Smooth muscle cell (in vitro differentiated cells): Measurements from ENCODE around the gene SPR. TPM values are rescaled to one million over a fixed set of nuclear protein-coding genes. Genes with fewer than 3 reads are reported as not detected.

Experiments used
- DNase-seq: peaks from one replicate; lab custom pipeline; 2025; ENCODE audit not compliant: unreplicated experiment; lab: John Stamatoyannopoulos, UW
- H2AFZ ChIP-seq: fragments of 200-600 bp; sonication (generic); 2 replicates; pipeline ENCODE4 v1.6.0; 2016; ENCODE audit warnings: antibody characterized with exemption, low read depth, mild to moderate bottlenecking
- H3F3A ChIP-seq: fragments of 200-600 bp; sonication (generic); 2 replicates; pipeline ENCODE4 v1.6.0; 2017; ENCODE audit warnings: antibody characterized with exemption, low read depth
- H3K27ac ChIP-seq: fragments of 200-600 bp; sonication (generic); 2 replicates; pipeline ENCODE4 v1.5.1; 2016; ENCODE audit warnings: low read depth, mild to moderate bottlenecking
- H3K27me3 ChIP-seq: fragments of 200-600 bp; sonication (generic); 2 replicates; pipeline ENCODE4 v1.6.1; 2016; ENCODE audit warnings: low read depth, mild to moderate bottlenecking
- H3K36me3 ChIP-seq: fragments of 200-600 bp; sonication (generic); 2 replicates; pipeline ENCODE4 v1.5.1; 2016; ENCODE audit warnings: low read depth
- H3K4me1 ChIP-seq: fragments of 200-600 bp; sonication (generic); 2 replicates; pipeline ENCODE4 v1.5.1; 2016; ENCODE audit warnings: low read depth
- H3K4me2 ChIP-seq: fragments of 200-600 bp; sonication (generic); 2 replicates; pipeline ENCODE4 v1.6.0; 2016; ENCODE audit warnings: mild to moderate bottlenecking
- H3K4me3 ChIP-seq: fragments of 200-600 bp; sonication (generic); 2 replicates; pipeline ENCODE4 v1.5.1; 2016; ENCODE audit warnings: mild to moderate bottlenecking
- H3K79me2 ChIP-seq: fragments of 200-600 bp; sonication (generic); 2 replicates; pipeline ENCODE4 v1.6.0; 2016; ENCODE audit warnings: low read depth, mild to moderate bottlenecking
- H3K9ac ChIP-seq: fragments of 200-600 bp; sonication (generic); 2 replicates; pipeline ENCODE4 v1.6.0; 2016; ENCODE audit warnings: low read depth
- H3K9me3 ChIP-seq: fragments of 200-600 bp; sonication (generic); replicated peaks from 2 replicates; pipeline ENCODE4 v1.5.1; 2016; ENCODE audit warnings: low read depth
- H4K20me1 ChIP-seq: fragments of 200-600 bp; sonication (generic); 2 replicates; pipeline ENCODE4 v1.6.0; 2016; ENCODE audit warnings: low read depth
- WGBS: methylation state at CpG from one replicate; pipeline ENCODE4 v1.1.7; 2016; ENCODE audit warnings: low lambda C conversion rate; 5-methylcytosine and 5-hydroxymethylcytosine counted together
- polyA plus RNA-seq: library from polyadenylated mRNA; unstranded; fragments of >200 nt; fragmentation: Nextera tagmentation; extraction: Ambion mirVana; gene quantifications from 2 replicates; pipeline ENCODE4 v1.2.1, GENCODE V29; 2016
- total RNA-seq: library from RNA; depleted of rRNA; stranded (reverse); fragments of >200 nt; gene quantifications from 2 replicates; pipeline ENCODE4 v1.2.3, GENCODE V29; 2014
- TF ChIP-seq, protein P1 (sequence below): fragments of 200-600 bp; sonication (generic); IDR thresholded peaks from 2 replicates; pipeline ENCODE4 v1.5.1; 2017; ENCODE audit warnings: borderline replicate concordance, mild to moderate bottlenecking, antibody characterized with exemption; ENCODE audit not compliant: insufficient read depth, poor library complexity, severe bottlenecking

The SPR gene
- total and polyA plus RNA-seq, 2 experiments from 2014 or later, result 4.1 to 13.2 TPM

DNA sequence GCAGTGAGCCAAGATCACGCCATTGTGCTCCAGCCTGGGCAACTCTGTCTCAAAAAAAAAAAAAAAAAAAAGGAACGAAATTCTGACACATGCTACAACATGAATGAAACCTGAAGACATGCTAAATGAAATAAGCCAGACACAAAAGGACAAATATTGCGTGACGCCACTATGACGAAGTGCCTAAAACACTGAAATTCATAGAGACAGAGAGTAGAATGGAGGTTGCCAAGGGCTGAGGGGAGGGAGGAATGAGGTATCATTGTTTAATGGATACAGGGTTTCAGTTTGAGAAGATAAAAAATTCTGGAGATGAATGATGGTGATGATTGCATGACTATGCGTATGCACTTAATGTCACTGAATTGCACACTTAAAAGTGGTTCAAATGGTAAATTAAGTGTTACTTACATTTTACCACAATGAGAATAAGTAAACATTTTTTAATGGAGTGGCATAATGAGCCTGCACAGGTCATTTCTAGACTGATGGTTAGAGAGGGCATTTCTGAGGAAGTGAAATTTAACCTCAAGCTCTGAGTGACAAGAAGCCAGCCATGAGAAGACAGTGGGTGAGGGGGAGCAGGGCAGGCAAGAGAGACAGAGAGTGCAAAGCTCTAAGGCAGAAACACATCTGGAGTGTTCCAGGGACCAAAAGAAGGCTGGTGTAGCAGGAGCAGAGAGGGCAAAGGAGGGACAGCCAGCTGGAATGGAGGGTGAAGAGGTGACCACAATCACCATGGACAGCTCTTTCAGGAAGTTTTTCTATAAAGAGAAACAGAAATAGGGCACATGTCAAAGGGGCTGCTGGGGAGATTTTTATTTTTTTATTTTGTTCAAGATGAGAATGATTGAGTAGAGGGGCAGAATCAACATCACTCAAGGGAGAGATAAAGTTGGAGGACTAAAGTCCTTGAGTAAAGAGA lies 40.8 kb upstream of the SPR start:
- Histone ChIP-seq H4K20me1 (no peaks in the 10 kb centered on the region), H2AFZ (no peak overlapping the region), H3K4me1 (peaks cover 5% of the 10 kb centered on the region), H3K36me3 (no peaks in the 10 kb centered on the region), H3K27me3 (no peaks in the 10 kb centered on the region), H3K4me3 (no peak overlapping the region), H3K9ac (no peak overlapping the region), H3K79me2 (no peaks in the 10 kb centered on the region), H3K9me3 (no peaks in the 10 kb centered on the region), H3K4me2 (no peak overlapping the region), H3F3A (no peaks in the 10 kb centered on the region), H3K27ac (no peak overlapping the region)
- TF ChIP-seq, protein P1, sequence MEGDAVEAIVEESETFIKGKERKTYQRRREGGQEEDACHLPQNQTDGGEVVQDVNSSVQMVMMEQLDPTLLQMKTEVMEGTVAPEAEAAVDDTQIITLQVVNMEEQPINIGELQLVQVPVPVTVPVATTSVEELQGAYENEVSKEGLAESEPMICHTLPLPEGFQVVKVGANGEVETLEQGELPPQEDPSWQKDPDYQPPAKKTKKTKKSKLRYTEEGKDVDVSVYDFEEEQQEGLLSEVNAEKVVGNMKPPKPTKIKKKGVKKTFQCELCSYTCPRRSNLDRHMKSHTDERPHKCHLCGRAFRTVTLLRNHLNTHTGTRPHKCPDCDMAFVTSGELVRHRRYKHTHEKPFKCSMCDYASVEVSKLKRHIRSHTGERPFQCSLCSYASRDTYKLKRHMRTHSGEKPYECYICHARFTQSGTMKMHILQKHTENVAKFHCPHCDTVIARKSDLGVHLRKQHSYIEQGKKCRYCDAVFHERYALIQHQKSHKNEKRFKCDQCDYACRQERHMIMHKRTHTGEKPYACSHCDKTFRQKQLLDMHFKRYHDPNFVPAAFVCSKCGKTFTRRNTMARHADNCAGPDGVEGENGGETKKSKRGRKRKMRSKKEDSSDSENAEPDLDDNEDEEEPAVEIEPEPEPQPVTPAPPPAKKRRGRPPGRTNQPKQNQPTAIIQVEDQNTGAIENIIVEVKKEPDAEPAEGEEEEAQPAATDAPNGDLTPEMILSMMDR, result no peak
- no peak for DNase-seq
- 88% methylated on average over 6 of the region's 6 CpGs for WGBS

DNA sequence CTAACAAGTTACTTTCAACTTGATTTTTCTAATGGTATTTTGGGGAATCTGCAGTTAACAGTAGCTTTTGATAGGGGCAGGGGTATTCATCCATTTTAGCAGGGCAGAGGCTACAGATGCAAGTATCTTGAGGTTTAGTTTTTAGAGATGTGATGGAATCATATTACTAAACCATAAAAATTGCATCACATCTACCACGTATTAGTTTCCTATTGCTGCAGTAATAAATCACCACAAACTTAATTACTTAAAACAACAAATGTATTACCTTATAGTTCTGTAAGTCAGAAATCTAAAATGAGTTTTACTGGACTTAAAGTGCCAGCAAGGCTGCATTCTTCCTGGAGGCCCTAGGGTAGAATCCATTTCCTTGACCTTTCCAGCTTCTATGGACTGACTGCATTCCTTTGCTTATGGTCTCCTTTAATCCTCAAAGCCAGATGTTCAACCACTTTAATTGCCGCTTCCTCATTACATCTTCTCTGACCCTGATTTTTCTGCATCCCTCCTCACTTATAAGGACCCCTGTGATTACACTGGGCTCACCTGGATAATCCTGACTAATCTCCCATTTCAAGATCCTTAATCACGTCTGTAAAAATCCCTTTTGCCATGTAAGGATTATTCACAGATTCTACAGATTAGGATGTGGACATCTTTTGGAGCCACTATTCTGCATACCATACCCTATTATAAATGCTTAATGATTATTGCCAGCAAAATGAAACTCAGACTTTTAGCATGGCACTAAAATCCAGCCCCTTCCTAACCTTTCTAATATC lies 39.5 kb upstream of the SPR start:
- no peak overlapping the region for H3K4me3 ChIP-seq
- no peaks in the 10 kb centered on the region for H3K79me2 ChIP-seq
- no peak overlapping the region for H3K27ac ChIP-seq
- no peaks in the 10 kb centered on the region for H3K9me3 ChIP-seq
- TF ChIP-seq, protein P1, result no peak
- DNase-seq, result no peak
- H3K36me3 ChIP-seq, result no peaks in the 10 kb centered on the region
- no peak overlapping the region for H2AFZ ChIP-seq
- H3K27me3 ChIP-seq, result no peaks in the 10 kb centered on the region
- peaks cover 5% of the 10 kb centered on the region for H3K4me1 ChIP-seq
- 52% methylated on average over 3 of the region's 3 CpGs for WGBS
- H3F3A ChIP-seq, result no peaks in the 10 kb centered on the region
- H3K9ac ChIP-seq, result no peak overlapping the region
- H3K4me2 ChIP-seq, result no peak overlapping the region
- H4K20me1 ChIP-seq, result no peaks in the 10 kb centered on the region

DNA sequence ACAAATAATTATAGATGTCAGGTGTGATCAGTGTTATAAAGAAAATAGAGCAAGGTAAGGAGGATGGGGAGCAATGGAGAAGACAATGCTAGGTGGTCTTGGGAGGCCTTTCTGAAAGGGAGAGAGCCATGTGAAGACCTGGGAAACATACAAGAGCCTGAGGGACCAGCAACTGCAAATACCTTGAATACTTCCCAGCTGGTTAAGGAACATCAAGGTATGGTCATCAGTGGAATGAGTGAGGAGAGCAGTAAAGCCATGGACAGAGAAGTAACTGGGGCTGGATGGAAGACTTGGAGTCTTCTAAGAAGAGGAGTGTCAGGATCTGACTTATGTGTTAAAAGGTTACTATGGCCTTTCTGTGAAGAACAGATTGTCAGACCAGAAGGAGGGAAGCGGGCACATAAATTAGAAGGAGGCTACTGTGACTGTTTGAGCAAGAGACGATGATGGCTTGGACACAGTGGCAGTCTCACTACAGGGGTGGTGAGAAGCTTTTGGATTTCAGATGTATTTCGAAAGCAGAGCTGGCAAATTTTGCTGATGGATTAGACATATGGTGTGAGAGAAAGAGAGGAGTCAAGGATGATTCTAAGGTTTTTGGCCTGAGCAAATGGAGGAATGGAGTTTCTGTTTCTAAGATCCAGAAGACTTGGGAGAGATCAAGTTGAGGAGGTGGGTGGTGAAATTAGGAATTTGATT lies 38.6 kb upstream of the SPR start:
- TF ChIP-seq, protein P1, result no peak
- Histone ChIP-seq H3K4me1 (peaks cover 5% of the 10 kb centered on the region), H3K27ac (no peak overlapping the region), H2AFZ (no peak overlapping the region), H3K4me2 (no peak overlapping the region), H3K9ac (no peak overlapping the region), H3K79me2 (no peaks in the 10 kb centered on the region), H3K27me3 (no peaks in the 10 kb centered on the region), H3K4me3 (no peak overlapping the region), H3K36me3 (no peaks in the 10 kb centered on the region), H4K20me1 (no peaks in the 10 kb centered on the region), H3K9me3 (no peaks in the 10 kb centered on the region), H3F3A (no peaks in the 10 kb centered on the region)
- 96% methylated on average over 3 of the region's 3 CpGs for WGBS
- DNase-seq, result no peak
